SK-N-DZ (cell line): ENCODE results near the gene CSH2.
"Not testable (repeated sequence)": the region's sequence is repeated elsewhere in the genome, so short reads cannot be mapped to it uniquely, and the experiment has no call there.

Source experiments
- DNase-seq: peaks from one replicate; pipeline ENCODE4 v3.0.0-alpha.2; 2015; ENCODE audit warnings: low spot score

CSH2 gene

DNA sequence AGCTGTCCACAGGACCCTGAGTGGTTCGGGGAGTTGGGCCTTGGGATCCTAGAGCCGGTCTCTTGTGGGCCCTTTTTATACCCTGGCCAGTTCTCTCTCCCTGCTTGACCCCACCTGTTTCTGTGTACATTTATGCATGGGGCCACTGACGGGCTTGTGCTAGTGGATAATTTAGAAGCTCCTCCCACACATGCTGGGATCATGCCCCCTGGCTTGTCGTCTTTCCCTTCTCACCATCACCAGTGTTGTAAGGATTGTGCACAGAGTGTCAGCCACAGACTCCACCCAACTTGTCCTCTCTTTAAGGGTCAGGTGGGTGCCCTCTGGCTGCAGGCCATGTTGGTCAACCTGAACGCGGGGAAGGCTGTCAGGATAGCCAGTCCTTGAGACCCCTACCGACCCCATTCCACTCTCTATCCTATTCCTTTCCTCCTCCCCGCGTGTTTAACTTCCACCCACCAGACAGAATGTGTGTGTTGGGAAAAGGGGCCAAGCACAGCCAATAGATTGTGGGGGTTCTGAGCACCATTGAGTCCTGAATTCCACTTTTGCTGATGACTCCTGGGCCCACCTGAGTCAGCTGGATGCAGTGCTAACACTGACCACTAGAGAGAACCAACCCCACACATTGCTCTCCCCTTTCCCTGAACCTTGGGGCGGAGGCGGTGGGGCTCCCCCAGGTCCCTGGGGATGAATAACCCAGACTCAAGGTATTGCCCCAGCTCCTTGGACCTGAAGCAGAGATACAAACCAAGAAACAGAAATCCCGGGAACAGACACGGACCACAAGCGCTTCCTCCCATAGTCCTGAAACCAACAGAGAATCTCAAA, 23.3 kb upstream of the CSH2 start, which contains the start of gene CSH1:
Gene CSH1, minus strand, starts transcription at position 51 of the 831 bp plus-strand sequence. CDS start 63 bp downstream, outside the sequence.
- not testable (repeated sequence) for DNase-seq

DNA sequence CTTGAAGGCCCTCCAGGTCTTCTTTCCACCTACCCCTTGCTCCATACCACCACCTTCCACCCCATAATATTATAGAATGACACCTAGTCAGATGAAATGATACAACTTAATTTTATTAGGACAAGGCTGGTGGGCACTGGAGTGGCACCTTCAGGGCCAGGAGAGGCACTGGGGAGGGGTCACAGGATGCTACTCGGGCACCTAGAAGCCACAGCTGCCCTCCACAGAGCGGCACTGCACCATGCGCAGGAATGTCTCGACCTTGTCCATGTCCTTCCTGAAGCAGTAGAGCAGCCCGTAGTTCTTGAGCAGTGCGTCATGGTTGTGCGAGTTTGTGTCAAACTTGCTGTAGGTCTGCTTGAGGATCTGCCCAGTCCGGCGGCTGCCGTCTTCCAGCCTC, 21.3 kb upstream of the CSH2 start:
- DNase-seq, result not testable (repeated sequence)

DNA sequence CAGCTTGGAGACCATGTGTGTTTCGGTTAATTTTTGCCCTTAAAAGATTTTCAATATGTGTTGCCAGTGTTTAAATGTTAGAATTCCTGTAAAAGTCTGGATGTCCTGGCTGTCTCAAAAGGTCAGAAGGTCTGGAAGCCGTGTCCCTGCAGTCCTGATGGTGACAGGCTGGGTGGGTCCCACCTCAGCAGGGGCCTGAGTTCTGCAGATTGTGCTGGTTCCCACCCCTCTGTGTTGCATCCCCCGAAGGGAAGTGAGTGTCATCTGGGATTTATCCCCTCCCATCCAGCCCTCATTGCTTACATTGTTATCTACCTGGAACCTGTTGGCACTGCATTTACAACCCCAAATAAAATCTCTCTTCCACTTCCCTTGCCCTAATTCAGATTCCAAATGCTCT, 20.5 kb upstream of the CSH2 start:
- not testable (repeated sequence) for DNase-seq

DNA sequence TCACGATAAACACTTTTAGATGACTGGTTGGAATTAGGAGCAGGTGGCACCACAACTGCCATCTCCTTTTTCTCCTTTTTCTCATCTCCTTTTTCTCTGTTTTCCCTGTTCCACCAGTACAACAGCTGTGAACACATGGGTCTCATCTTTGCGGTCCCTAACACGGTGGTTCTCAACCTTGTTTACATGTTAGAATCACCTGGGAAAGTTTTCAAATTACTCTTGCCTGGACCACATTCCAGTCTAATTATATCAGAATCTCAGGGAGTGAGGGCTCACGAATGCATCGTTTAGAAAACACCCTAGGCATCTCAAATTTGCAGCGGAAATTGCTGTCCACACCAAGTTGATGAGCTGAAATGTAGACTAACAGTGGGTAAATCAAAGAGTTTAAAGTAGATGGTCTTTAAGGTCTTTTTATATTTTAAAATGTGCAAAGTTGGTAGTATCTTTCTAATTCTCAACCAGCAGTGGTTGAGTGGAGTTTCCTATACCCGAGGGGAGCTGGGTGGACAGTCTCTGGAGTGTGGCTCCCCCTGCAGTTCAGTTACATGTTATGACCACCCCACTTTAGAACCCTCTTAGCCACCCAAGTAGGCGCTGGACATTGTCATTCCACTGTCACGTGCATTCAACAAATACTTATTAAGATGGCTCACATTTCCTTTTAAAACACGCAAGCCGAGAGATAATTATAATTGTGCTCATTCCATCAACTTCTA, 19.0 kb upstream of the CSH2 start:
- not testable (repeated sequence) for DNase-seq

DNA sequence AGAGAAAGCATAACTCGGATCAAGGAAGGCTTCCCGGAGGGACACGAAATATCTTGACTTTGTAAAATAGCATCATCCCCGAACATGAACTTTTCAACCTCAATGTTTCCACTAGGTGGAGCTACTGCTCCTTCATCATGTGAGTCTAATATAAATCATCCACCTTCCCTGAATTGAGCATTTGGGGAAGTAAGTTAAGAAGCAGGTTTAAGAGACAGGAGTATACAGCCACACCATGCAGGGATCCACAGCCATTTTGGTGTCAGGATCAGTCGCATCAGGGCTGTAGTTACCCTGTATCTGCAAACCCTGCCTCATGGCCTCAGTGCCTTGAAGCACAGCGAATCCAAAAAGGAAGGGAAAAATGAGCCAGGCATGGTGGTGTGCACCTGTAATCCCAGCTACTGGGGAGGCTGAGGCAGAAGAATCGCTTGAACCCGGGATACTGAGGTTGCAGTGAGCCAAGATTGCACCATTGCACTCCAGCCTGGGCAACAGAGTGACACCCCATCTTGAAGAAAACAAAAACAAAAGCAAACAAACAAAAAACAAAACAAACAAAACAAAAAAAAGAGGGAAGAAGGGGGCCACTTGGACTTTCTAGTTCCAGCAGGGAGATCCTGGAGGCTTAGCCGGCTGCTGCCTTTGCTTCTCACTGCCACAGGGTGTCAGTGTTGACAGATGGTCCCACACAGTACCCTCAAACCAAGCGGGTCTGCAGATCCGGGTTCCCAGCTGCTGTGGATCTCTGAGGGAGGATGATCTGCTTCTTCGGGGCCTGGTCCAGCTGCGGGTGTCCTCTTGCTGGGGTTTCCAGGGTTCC, 15.8 kb upstream of the CSH2 start:
- DNase-seq, result peak; percentile 43

DNA sequence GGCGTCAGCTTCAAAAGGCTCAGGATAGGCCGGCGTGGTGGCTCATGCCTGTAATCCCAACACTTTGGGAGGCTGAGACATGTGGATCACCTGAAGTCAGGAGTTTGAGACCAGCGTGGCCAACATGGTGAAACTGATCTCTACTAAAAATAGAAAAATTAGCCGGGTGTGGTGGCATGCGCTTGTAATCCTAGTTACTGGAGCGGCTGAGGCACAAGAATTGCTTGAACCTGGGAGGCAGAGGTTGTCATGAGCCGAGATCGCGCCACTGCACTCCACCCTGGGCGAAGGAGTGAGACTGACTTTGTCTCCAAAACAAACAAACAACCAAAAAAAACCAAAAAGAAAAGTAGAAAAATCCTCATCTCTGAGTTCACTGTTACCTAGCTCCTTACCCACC, 11.6 kb upstream of the CSH2 start:
- not testable (repeated sequence) for DNase-seq

DNA sequence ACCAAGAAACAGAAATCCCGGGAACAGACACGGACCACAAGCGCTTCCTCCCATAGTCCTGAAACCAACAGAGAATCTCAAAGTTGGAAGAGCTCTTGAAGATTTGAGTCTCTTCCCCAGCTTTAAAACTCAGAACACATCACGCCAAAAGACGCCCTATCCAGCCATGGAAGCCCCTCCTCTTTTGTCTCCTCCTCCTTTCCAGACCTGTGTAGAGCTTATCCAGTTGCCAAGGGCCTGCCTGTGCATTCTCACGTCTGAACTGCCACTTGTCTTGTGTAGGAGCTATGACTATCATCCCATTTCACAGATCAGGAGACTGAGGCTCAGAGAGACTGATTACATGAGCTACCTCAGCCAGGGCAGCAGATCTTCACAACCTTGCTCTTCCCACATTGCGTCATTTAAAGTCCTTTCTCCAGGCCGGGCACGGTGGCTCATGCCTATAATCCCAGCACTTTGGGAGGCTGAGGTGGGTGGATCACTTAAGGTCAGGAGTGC, 9.2 kb upstream of the CSH2 start:
- DNase-seq, result peak; percentile 29

DNA sequence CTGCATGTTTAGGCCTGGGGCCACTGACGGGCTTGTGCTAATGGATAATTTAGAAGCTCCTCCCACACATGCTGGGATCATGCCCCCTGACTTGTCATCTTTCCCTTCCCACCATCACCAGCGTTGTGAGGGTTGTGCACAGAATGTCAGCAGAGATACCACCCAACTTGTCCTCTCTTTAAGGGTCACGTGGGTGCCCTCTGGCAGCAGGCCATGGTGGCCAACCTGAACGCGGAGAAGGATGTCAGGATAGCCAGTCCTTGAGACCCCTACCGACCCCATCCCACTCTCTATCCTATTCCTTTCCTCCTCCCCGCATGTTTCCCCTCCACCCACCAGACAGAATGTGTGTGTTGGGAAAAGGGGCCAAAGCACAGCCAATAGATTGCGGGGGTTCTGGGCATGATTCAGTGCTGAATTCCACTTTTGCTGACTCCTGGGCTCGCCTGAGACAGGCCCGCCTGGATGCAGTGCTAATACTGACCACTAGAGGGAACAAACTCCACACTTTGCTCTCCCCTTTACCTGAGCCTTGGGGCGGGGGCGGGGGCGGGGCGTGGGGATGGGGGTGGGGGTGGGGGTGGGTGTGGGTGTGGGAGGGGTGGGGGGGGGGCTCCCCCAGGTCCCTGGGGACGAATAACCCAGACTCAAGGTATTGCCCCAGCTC, 8.6 kb upstream of the CSH2 start, which contains the start of gene GH2:
Gene GH2, minus strand, starts transcription at position 10 of the 667 bp plus-strand sequence. CDS start 143 bp downstream, outside the sequence.
- DNase-seq, result peak; percentile 42

DNA sequence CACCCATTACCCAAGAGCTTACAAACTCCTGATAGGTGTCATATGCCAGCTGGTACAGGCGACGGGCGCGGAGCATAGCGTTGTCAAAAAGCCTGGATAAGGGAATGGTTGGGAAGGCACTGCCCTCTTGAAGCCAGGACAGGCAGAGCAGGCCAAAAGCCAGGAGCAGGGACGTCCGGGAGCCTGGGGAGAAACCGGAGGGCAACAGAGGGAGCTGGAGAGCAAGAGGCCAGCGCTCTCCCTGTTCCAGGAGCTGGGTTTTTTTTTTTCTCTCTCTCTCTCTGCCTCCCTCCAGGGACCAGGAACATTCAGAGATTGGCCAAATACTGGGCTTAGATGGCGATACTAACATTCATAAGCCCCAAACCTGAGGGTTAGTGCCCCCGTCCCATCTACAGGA, 7.9 kb upstream of the CSH2 start:
- DNase-seq, result not testable (repeated sequence)

DNA sequence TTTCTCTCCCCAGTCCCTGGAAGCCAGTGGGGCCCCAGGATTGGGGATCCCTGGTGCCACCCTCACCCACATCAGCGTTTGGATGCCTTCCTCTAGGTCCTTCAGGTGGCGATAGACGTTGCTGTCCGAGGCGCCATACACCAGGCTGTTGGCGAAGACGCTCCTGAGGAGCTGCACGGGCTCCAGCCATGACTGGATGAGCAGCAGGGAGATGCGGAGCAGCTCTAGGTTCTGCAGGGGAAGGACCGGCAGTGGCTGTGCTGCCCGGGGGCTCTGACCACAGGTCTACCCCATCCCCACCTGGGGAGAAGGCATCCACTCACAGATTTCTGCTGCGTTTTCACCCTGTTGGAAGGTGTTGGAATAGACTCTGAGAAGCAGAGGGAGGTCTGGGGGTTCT, 7.2 kb upstream of the CSH2 start:
- DNase-seq, result no peak

DNA sequence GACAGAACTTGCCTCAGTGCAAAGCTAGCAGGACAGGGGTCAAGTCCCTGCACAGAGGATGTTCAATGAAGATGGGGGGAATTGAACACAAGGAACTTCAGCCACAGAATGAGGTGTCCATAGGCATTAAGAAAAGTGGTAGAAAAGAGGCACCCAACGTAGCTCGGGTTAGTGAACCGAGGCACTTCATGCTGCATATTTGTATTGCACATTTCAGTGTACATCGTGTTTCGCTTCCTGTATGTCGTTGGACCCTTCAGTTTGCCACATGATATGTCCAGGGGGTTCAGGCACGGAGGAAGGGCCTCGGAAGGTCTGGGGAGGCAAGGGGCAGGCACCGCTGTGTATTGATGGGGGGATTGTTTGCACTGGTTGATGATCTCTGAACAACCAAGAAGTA, 4.9 kb upstream of the CSH2 start:
- DNase-seq, result not testable (repeated sequence)

DNA sequence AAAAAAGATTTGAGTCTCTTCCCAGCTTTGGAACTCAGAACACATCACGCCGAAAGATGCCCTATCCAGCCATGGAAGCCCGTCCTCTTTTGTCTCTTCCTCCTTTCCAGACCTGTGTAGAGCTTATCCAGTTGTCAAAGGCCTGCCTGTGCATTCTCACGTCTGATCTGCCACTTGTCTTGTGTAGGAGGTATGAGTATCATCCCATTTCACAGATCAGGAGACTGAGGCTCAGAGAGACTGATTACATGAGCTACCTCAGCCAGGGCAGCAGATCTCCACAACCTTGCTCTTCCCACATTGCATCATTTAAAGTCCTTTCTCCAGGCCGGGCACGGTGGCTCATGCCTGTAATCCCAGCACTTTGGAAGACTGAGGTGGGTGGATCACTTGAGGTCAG, 1.2 kb upstream of the CSH2 start:
- DNase-seq, result not testable (repeated sequence)

DNA sequence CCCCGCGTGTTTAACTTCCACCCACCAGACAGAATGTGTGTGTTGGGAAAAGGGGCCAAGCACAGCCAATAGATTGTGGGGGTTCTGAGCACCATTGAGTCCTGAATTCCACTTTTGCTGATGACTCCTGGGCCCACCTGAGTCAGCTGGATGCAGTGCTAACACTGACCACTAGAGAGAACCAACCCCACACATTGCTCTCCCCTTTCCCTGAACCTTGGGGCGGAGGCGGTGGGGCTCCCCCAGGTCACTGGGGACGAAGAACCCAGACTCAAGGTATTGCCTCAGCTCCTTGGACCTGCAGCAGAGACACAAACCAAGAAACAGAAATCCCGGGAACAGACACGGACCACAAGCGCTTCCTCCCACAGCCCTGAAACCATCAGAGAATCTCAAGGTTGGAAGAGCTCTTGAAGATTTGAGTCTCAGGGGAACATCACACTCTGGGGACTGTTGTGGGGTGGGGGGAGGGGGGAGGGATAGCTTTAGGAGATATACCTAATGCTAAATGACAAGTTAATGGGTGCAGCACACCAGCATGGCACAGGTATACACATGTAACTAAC, 667 bp upstream of the CSH2 start:
- not testable (repeated sequence) for DNase-seq

DNA sequence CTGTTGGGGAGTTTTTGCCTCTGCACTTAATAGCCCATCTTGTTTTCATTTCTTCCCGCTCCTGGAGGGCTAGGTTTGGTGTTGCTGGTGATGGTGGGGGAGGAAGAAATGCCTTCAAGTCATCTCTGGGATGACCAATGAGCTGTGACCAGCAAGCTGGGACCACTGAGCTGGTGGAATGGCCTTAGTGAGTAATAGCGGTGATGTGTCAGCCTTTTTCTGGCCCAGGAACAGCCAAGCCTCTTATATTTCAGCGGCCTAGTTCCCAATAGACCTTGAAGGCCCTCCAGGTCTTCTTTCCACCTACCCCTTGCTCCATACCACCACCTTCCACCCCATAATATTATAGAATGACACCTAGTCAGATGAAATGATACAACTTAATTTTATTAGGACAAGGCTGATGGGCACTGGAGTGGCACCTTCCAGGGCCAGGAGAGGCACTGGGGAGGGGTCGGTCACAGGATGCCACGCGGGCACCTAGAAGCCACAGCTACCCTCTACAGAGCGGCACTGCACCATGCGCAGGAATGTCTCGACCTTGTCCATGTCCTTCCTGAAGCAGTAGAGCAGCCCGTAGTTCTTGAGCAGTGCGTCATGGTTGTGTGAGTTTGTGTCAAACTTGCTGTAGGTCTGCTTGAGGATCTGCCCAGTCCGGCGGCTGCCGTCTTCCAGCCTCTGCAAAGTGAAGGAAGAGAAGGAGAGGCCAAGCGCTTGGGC, 1.7 kb downstream of the CSH2 start:
- not testable (repeated sequence) for DNase-seq

DNA sequence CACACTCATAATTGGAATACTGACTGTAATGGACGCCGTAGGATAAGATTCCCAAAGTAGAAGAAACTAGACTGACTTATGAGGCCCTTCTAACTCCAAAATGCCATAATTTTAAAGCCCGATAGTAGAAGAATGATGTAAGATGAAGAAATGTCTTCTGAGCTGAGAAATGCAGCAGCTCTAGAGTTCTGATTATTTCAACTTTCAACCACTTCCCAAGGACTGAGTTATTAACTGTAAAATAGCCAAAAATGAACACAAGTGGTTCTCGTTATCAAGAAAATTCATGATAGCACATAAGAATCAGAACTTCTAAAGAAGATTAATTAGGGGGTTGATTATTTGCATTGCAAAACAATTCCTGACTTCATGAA, 3.2 kb downstream of the CSH2 start:
- DNase-seq, result not testable (repeated sequence)

DNA sequence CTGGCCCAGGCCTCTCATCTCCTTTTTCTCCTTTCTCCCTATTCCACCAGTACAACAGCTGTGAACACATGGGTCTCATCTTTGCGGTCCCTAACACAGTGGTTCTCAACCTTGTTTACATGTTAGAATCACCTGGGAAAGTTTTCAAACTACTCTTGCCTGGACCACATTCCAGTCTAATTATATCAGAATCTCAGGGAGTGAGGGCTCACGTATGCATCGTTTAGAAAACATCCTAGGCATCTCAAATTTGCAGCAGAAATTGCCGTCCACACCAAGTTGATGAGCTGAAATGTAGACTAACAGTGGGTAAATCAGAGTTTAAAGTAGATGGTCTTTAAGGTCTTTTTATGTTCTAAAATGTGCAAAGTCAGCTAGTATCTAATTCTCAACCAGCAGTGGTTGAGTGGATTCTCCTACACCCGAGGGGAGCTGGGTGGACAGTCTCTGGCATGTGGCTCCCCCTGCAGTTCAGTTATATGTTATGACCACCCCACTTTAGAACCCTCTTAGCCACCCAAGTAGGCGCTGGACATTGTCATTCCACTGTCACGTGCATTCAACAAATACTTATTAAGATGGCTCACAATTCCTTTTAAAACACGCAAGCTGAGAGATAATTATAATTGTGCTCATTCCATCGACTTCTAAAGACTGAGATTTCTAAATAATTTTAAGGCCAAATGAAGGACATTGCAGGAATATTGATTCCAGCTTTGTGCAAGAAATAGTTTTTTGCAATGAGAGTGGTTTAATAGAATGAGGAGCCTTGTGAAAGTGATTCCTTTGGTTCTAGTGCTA, 3.8 kb downstream of the CSH2 start:
- DNase-seq, result not testable (repeated sequence)

DNA sequence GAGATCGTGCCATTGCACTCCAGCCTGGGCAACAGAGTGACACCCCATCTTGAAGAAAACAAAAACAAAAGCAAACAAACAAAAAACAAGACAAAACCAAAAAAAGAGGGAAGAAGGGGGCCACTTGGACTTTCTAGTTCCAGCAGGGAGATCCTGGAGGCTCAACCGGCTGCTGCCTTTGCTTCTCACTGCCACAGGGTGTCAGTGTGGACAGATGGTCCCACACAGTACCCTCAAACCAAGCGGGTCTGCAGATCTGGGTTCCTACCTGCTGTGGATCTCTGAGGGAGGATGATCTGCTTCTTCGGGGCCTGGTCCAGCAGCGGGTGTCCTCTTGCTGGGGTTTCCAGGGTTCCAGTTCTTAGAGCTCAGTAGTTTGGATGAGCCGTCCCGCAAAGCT, 6.9 kb downstream of the CSH2 start:
- DNase-seq, result not testable (repeated sequence)

DNA sequence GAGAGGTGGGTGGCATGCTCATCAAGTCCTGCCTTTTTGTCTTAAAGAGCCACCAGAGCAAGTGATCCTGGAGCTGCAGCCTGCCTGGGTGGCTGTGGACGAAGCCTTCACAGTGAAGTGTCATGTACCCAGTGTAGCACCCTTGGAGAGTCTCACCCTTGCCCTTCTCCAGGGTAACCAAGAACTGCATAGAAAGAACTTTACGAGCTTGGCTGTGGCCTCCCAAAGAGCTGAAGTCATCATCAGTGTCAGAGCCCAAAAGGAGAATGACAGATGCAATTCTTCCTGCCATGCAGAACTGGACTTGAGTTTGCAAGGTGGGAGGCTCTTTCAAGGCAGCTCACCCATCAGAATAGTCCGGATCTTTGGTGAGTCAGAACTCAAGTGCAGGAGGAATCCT, 14.2 kb downstream of the CSH2 start:
- DNase-seq, result no peak

DNA sequence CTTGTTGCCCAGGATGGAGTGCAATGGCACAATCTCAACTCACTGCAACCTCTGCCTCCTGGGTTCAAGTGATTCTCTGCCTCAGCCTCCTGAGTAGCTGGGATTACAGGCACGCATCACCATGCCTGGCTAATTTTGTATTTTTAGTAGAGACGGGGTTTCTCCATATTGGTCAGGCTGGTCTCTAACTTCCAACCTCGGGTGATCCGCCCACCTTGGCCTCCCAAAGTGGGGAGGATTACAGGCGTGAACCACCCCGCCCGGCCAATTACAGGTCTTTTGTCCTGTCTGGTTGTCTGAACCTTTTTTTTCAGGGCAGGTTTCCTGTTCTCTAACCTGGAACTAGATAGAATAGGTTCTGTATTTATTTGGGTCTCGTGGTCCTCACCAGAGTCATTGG, 17.1 kb downstream of the CSH2 start:
- not testable (repeated sequence) for DNase-seq
